ENCODE data around the gene XYLB.

Gene XYLB

GRCh38 chr3:38365469-38366062 is 19.0 kb downstream of the XYLB start:
- TF ChIP-seq, protein P1, sequence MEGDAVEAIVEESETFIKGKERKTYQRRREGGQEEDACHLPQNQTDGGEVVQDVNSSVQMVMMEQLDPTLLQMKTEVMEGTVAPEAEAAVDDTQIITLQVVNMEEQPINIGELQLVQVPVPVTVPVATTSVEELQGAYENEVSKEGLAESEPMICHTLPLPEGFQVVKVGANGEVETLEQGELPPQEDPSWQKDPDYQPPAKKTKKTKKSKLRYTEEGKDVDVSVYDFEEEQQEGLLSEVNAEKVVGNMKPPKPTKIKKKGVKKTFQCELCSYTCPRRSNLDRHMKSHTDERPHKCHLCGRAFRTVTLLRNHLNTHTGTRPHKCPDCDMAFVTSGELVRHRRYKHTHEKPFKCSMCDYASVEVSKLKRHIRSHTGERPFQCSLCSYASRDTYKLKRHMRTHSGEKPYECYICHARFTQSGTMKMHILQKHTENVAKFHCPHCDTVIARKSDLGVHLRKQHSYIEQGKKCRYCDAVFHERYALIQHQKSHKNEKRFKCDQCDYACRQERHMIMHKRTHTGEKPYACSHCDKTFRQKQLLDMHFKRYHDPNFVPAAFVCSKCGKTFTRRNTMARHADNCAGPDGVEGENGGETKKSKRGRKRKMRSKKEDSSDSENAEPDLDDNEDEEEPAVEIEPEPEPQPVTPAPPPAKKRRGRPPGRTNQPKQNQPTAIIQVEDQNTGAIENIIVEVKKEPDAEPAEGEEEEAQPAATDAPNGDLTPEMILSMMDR (conservative IDR thresholded peaks at IDR 0.05; ENCODE audit: low read depth, low read length), result no peak
- DNase-seq (ENCODE audit: low read depth), result no peak
- no peak overlapping the region for H3K4me3 ChIP-seq (ENCODE audit: low read depth, low read length)

DNA sequence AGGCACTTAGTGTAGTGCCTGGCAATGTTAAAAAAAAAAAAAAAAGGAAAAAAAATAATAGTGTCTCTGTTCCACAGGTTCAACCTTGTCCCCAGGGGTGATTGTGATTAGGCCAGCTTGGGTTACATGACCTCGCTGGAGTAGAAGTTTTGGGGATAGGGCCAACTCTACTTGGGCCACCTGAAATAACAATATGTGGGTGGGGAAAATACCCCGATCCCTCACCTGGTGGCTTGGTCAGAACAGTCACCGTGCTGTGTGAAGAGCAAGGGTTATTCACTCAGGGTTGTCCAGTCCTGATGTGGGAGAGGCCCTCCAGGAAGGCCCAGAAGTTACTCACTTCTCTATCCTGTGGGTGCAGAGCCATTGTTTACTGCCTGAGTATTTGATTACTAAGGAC is 19.5 kb downstream of the XYLB start:
- H3K4me3 ChIP-seq (ENCODE audit: low read depth, low read length), result no peak overlapping the region
- TF ChIP-seq, protein P1 (conservative IDR thresholded peaks at IDR 0.05; ENCODE audit: low read depth, low read length), result no peak
- DNase-seq (ENCODE audit: low read depth), result no peak

- no peak for DNase-seq (ENCODE audit: low read depth)
- H3K4me3 ChIP-seq (ENCODE audit: low read depth, low read length), result no peak overlapping the region
- TF ChIP-seq, protein P1 (conservative IDR thresholded peaks at IDR 0.05; ENCODE audit: low read depth, low read length), result no peak
Measured at GRCh38 chr3:38367779-38368178, 21.2 kb downstream of the XYLB start.

DNA sequence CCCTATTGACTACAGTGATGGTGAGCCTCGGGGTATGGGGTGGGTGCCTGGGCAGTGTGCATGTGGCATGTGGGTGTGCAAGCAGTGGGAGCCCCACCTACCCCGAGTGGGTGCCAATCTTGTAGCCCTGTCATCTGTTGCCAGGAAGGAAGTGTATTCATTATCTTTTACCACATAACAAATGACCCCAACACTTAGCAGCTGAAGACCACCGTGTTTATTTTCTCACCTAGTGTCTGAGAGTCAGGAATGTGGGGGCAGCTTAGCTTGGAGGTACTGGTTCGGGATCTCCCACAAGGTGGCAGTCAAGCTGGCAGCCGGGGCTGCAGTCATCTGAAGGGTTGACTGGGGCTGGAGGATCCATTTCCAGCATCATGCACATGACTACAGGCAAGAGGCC is 21.7 kb downstream of the XYLB start:
- no peak for DNase-seq (ENCODE audit: low read depth)
- H3K4me3 ChIP-seq (ENCODE audit: low read depth, low read length), result no peak overlapping the region
- TF ChIP-seq, protein P1 (conservative IDR thresholded peaks at IDR 0.05; ENCODE audit: low read depth, low read length), result peak; percentile 11

GRCh38 chr3:38369186-38369585 is 22.6 kb downstream of the XYLB start:
- TF ChIP-seq, protein P1 (conservative IDR thresholded peaks at IDR 0.05; ENCODE audit: low read depth, low read length), result no peak
- DNase-seq (ENCODE audit: low read depth), result no peak
- H3K4me3 ChIP-seq (ENCODE audit: low read depth, low read length), result no peak overlapping the region

GRCh38 chr3:38370149-38370548 is 23.6 kb downstream of the XYLB start:
- H3K4me3 ChIP-seq (ENCODE audit: low read depth, low read length), result no peak overlapping the region
- TF ChIP-seq, protein P1 (conservative IDR thresholded peaks at IDR 0.05; ENCODE audit: low read depth, low read length), result no peak
- no peak for DNase-seq (ENCODE audit: low read depth)

DNA sequence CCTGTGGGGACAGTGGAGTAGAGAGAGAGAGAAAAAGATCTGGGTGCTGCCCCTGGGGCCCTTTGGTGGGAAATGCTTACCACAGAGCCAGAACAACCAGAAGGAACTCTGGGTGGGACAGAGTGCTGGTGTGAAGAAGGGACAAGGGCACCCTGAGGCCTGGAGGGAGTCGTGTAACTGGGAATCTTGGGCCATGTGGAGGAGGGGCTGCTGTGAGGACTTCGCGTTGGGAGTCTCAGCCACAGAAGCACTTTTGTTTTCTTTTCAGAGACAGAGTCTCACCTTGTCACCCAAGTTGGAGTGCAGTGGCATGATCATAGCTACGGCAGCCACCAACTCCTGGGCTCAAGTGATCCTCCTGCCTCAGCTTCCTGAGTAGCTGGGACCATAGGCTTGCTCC is 24.3 kb downstream of the XYLB start:
- TF ChIP-seq, protein P1 (conservative IDR thresholded peaks at IDR 0.05; ENCODE audit: low read depth, low read length), result no peak
- no peak overlapping the region for H3K4me3 ChIP-seq (ENCODE audit: low read depth, low read length)
- no peak for DNase-seq (ENCODE audit: low read depth)

Data from choroid plexus epithelial cell (primary cell).